ENCODE results near the gene TLR9. TPM values are rescaled to one million over a fixed set of nuclear protein-coding genes. Genes with fewer than 3 reads are reported as not detected.
A peak's percentile ranks its signal among the peaks of the same experiment; 100 is the strongest.

Gene TLR9
- total RNA-seq, 1 experiment from 2014 or later: 0.44 TPM

DNA sequence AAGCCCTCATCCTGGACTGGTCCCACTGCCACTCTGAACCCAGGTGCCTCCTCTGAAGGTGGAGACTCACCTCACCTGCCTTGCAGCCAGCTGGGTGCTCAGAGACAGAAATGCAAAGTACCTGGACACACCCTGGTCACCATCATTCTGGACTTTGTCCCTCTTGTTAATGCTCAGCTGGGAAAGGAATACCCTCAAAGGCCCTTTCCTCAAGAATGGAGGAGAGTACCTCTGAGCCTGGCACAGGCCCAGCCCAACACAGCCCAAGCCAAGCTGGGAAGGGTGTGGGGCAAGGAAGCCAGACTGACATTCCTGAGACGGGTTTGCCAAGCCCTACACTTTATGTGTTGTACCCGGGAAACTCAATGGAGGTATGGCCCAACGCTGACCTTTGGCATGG lies 28.5 kb downstream of the TLR9 start:
- Histone ChIP-seq H3K4me1 (replicated peaks; ENCODE audit: insufficient read depth) (peaks cover 25% of the 10 kb centered on the region), H3K9me2 (ENCODE audit: insufficient read depth) (no peaks in the 10 kb centered on the region), H3K36me3 (ENCODE audit: low read depth) (peaks cover 26% of the 10 kb centered on the region), H3K79me2 (ENCODE audit: low read depth) (peaks cover 32% of the 10 kb centered on the region), H3K9me3 (ENCODE audit: insufficient read depth, low read depth) (no peaks in the 10 kb centered on the region), H3K27me3 (ENCODE audit: insufficient read depth, low read depth) (no peaks in the 10 kb centered on the region), H2AFZ (no peak overlapping the region), H3F3A (ENCODE audit: insufficient read depth, low read depth) (peaks cover 14% of the 10 kb centered on the region), H3K4me3 (no peak overlapping the region), H3K4me2 (peak overlapping the region; percentile 97), H4K20me1 (ENCODE audit: insufficient read depth) (no peaks in the 10 kb centered on the region), H3K27ac (no peak overlapping the region)
- no peak for TF ChIP-seq EZH2 (IDR thresholded peaks at IDR 0.05; ENCODE audit: low read depth)
- TF ChIP-seq, protein P1, sequence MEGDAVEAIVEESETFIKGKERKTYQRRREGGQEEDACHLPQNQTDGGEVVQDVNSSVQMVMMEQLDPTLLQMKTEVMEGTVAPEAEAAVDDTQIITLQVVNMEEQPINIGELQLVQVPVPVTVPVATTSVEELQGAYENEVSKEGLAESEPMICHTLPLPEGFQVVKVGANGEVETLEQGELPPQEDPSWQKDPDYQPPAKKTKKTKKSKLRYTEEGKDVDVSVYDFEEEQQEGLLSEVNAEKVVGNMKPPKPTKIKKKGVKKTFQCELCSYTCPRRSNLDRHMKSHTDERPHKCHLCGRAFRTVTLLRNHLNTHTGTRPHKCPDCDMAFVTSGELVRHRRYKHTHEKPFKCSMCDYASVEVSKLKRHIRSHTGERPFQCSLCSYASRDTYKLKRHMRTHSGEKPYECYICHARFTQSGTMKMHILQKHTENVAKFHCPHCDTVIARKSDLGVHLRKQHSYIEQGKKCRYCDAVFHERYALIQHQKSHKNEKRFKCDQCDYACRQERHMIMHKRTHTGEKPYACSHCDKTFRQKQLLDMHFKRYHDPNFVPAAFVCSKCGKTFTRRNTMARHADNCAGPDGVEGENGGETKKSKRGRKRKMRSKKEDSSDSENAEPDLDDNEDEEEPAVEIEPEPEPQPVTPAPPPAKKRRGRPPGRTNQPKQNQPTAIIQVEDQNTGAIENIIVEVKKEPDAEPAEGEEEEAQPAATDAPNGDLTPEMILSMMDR (conservative IDR thresholded peaks at IDR 0.05): no peak
- DNase-seq: no peak
- BruUV-seq (replicated peaks): no TSS peak
- CTCF ChIA-PET: interaction anchor here (0.5 to 0.6 kb wide), 4 partner anchors 13 to 216 kb away, joined by 3 to 18 read pairs (median 3); partner anchors contain the start of gene POC1A
- intact Hi-C loops (cut with micrococcal nuclease; ENCODE audit: unreplicated experiment): no loop called here
- POLR2A ChIA-PET (ENCODE audit: unreplicated experiment): interaction anchor here (0.5 kb wide), 1 partner anchor 69 kb away, joined by 5 read pairs; no protein-coding TSS in a partner anchor

DNA sequence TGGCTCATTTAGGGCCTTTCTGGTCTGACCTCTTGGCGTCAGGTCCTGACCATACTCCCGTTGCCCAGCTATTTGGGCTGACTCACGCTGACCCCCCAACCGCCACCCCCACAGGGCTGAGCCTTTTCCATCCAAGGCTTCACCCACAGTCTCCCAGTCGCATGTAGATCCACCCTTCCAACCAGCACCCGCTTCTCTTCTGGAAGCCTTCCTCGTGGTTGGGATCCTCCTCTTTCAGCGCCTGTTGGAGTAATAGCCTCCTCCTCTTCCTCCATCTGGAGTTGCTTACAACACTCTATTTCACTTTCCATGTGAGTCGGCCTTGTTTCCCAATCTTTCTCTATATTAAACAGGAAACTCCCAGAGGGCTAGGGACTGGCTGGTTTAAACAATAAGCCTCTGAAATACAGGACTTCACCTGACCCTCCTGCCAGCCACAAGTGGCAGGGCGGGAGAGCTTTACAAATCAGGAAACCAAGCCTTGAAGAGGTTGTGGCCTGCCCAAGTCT lies 29.6 kb downstream of the TLR9 start:
- Histone ChIP-seq H3K4me2 (0 out of 2 replicates have a peak overlapping the region, but pooled peaks have one; percentile 23), H3K4me1 (replicated peaks; ENCODE audit: insufficient read depth) (peaks cover 25% of the 10 kb centered on the region), H2AFZ (no peak overlapping the region), H3K4me3 (no peak overlapping the region), H3K9me2 (ENCODE audit: insufficient read depth) (no peaks in the 10 kb centered on the region), H3F3A (ENCODE audit: insufficient read depth, low read depth) (peaks cover 11% of the 10 kb centered on the region), H3K9me3 (ENCODE audit: insufficient read depth, low read depth) (no peaks in the 10 kb centered on the region), H3K27me3 (ENCODE audit: insufficient read depth, low read depth) (no peaks in the 10 kb centered on the region), H3K36me3 (ENCODE audit: low read depth) (peaks cover 15% of the 10 kb centered on the region; the same call in 1 of the 2 replicates), H3K27ac (peak overlapping the region; percentile 37; the same call in 1 of the 2 replicates), H4K20me1 (ENCODE audit: insufficient read depth) (no peaks in the 10 kb centered on the region), H3K79me2 (ENCODE audit: low read depth) (peaks cover 28% of the 10 kb centered on the region)
- BruUV-seq (replicated peaks): no TSS peak
- intact Hi-C loops (cut with micrococcal nuclease; ENCODE audit: unreplicated experiment): no loop called here
- peak in 1 of 2 experiments; percentile 58 for DNase-seq
- CTCF ChIA-PET: no interaction called here
- POLR2A ChIA-PET (ENCODE audit: unreplicated experiment): no interaction called here
- TF ChIP-seq, protein P1 (conservative IDR thresholded peaks at IDR 0.05): no peak
- no peak for TF ChIP-seq EZH2 (IDR thresholded peaks at IDR 0.05; ENCODE audit: low read depth)

DNA sequence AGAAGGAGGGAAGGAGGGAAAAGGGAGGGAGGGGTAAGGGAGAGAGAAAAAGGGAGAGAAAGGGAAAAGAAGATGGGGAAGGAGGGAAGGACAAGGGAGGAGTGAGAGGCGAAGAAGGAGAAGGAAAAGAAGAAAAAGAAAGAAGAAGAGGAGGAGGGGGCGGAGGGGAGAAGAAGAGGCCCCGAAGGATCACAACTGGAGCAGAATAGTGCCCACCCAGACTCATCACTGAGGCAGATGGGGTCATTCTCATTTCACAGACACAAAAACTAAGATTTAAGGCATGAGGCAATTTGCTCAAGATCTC lies 30.2 kb downstream of the TLR9 start:
- CTCF ChIA-PET: interaction anchor here (0.6 kb wide), 1 partner anchor 22 kb away, joined by 3 read pairs; no protein-coding TSS in a partner anchor
- H3F3A ChIP-seq (ENCODE audit: insufficient read depth, low read depth): peaks cover 11% of the 10 kb centered on the region
- TF ChIP-seq, protein P1 (conservative IDR thresholded peaks at IDR 0.05): no peak
- TF ChIP-seq EZH2 (IDR thresholded peaks at IDR 0.05; ENCODE audit: low read depth): no peak
- H4K20me1 ChIP-seq (ENCODE audit: insufficient read depth): no peaks in the 10 kb centered on the region
- no peak overlapping the region for H3K27ac ChIP-seq
- no peak overlapping the region for H3K4me3 ChIP-seq
- 0 out of 2 replicates have a peak, but pooled peaks cover 10% of the 10 kb centered on the region for H3K36me3 ChIP-seq (ENCODE audit: low read depth)
- H3K4me1 ChIP-seq (replicated peaks; ENCODE audit: insufficient read depth): peaks cover 25% of the 10 kb centered on the region
- POLR2A ChIA-PET (ENCODE audit: unreplicated experiment): no interaction called here
- no peak overlapping the region for H2AFZ ChIP-seq
- no peaks in the 10 kb centered on the region for H3K9me2 ChIP-seq (ENCODE audit: insufficient read depth)
- H3K4me2 ChIP-seq: no peak overlapping the region
- DNase-seq: no peak
- H3K79me2 ChIP-seq (ENCODE audit: low read depth): peaks cover 22% of the 10 kb centered on the region
- BruUV-seq (replicated peaks): no TSS peak
- H3K9me3 ChIP-seq (ENCODE audit: insufficient read depth, low read depth): no peaks in the 10 kb centered on the region
- H3K27me3 ChIP-seq (ENCODE audit: insufficient read depth, low read depth): no peaks in the 10 kb centered on the region
- intact Hi-C loops (cut with micrococcal nuclease; ENCODE audit: unreplicated experiment): no loop called here
